Endothelial cell of hepatic sinusoid (primary cell): ENCODE data around the gene TNRC18.
"Not testable (repeated sequence)": the region's sequence is repeated elsewhere in the genome, so short reads cannot be mapped to it uniquely, and the experiment has no call there.

ENCODE experiments used
- in situ Hi-C: cut with HindIII; loops from 2 replicates; pipeline ENCODE4 v1.10.0; 2017; ENCODE audit warnings: low sequenced_read_pairs

The TNRC18 gene, protein sequence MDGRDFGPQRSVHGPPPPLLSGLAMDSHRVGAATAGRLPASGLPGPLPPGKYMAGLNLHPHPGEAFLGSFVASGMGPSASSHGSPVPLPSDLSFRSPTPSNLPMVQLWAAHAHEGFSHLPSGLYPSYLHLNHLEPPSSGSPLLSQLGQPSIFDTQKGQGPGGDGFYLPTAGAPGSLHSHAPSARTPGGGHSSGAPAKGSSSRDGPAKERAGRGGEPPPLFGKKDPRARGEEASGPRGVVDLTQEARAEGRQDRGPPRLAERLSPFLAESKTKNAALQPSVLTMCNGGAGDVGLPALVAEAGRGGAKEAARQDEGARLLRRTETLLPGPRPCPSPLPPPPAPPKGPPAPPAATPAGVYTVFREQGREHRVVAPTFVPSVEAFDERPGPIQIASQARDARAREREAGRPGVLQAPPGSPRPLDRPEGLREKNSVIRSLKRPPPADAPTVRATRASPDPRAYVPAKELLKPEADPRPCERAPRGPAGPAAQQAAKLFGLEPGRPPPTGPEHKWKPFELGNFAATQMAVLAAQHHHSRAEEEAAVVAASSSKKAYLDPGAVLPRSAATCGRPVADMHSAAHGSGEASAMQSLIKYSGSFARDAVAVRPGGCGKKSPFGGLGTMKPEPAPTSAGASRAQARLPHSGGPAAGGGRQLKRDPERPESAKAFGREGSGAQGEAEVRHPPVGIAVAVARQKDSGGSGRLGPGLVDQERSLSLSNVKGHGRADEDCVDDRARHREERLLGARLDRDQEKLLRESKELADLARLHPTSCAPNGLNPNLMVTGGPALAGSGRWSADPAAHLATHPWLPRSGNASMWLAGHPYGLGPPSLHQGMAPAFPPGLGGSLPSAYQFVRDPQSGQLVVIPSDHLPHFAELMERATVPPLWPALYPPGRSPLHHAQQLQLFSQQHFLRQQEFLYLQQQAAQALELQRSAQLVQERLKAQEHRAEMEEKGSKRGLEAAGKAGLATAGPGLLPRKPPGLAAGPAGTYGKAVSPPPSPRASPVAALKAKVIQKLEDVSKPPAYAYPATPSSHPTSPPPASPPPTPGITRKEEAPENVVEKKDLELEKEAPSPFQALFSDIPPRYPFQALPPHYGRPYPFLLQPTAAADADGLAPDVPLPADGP (N-terminal part only)

DNA sequence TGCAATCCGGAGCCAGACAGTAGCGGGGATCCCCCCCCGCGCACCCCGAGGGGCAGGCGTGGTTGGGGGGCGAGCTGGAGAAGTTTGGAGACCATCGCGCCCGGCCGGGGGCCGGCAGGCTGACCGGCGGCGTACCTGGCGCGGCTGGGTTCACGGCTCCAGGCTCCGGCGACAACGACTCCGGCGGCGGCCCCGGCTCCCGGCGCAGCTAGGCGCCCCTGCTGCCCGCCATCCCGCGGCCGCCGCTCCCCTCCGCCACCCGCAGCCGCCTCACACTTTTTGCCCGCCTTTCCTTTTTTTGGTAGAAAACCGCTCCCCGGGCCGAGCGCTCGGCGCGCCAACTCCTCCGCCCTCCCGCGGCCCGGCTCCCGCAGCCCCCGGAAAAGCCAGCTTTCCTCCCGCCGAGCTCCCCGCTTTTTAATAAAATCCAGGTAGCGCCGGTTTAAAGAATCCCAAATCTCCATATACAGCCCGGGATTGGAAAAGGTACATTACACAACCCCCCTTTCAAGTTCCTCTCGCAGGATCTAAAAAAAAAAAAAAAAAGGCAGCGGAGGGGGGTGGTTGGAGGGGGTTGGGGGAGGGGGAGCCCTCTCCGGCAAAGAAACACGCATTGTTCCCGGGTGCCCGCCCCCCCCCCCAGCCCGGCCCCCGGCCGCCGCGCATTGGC, at the start of gene TNRC18:
Gene TNRC18 (minus strand): TSS at position 529 of the 670 bp plus-strand sequence. CDS start 2,588 bp downstream, outside the sequence.
- in situ Hi-C loops = loop anchor here (5.0 kb wide), 1 partner anchor 61 kb away; no protein-coding TSS in a partner anchor

DNA sequence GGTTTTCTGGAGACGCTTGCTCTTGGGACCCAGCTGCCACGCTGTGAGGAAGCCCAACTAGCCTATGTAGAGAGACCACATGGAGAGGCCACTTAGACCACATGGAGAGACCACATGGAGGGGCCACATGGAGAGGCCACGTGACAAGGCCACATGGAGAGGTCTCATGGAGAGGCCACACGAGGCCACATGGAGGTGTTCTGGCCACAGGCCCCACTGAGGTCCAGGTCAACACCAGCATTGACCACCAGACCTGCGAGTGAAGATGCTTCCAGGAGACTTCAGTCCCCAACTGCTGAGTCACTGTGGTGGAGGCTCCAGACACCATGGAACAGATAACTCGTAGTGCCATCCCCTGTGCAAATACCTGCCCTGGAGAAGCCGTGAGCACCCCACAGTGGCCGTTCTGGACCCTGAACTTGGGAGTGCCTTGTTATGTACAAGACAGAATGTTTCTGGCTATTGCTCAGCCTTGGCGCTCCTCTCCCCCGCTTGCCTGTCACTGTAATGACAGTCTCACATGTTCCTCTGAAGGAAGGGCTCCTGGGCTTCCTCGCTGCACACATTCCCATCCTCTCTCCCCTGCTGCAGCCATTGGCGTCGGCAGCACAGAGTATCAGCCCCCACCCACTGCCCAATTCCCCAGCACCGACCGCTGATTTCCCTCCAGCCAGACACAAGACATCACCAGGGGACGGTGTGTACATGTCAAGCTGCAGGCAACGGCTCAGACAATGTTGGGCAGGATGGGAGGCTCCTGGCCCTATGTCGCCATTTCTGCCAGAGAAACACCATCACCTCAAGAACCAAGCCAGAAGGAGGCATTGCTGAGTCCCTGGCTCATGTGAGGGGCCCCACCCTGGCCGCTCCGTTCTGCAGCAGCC, 49.0 kb upstream of the TNRC18 start:
- in situ Hi-C loops = no loop called here

DNA sequence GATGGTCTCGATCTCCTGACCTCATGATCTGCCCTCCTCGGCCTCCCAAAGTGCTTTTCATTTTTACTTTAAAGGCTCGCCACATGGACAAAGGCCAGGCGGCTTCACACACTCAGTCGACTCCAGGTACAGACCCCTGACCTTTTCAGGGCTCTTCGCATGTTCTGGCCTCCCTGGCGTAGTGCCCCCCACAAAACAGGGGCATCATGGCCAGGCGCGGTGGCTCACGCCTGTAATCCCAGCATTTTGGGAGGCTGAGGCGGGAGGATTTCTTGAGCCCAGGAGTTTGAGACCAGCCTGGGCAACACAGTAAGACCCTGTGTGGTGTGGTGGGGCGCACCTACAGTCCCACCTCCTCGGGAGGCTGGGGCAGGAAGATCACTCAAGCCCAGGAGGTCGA, 48.0 kb upstream of the TNRC18 start:
- in situ Hi-C loops = not testable (repeated sequence)

DNA sequence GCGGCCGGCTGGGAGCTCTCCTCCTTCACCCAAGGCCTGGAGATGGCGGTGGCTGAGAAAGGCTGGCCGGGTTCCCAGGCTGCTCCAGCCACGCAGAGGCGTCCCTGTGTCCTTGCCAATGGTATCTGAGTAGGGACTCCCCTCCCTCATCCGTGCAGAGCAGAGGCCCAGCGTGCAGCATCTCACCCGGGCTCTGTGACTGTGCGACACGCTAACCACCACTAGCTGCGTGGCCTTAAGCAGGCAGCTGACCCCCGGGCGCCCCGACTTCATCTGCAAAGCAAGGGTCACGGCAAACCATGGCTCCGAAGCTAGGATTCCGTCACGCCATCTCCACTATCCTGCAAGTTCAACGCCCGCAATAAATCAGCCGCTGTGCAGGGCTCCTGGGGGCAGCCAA, 47.2 kb upstream of the TNRC18 start:
- in situ Hi-C loops = no loop called here

DNA sequence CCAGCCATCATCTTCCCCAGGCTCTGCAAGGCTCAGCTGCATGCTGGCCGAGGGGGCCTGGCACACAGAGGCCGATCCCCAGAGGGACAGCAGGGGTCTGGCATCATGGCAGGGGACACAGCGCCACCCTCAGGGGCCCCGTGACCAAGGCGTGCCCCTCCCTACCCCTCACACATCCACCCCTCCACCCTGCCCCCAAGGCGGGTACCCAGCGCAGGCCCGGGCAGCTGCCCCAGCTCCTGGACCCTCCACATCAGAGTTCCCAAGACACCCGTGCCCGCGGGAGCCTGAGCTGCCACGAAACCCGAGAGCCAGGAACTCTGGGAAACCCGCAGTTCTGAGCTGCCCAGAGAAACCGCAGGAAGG, 46.5 kb upstream of the TNRC18 start:
- in situ Hi-C loops = no loop called here

DNA sequence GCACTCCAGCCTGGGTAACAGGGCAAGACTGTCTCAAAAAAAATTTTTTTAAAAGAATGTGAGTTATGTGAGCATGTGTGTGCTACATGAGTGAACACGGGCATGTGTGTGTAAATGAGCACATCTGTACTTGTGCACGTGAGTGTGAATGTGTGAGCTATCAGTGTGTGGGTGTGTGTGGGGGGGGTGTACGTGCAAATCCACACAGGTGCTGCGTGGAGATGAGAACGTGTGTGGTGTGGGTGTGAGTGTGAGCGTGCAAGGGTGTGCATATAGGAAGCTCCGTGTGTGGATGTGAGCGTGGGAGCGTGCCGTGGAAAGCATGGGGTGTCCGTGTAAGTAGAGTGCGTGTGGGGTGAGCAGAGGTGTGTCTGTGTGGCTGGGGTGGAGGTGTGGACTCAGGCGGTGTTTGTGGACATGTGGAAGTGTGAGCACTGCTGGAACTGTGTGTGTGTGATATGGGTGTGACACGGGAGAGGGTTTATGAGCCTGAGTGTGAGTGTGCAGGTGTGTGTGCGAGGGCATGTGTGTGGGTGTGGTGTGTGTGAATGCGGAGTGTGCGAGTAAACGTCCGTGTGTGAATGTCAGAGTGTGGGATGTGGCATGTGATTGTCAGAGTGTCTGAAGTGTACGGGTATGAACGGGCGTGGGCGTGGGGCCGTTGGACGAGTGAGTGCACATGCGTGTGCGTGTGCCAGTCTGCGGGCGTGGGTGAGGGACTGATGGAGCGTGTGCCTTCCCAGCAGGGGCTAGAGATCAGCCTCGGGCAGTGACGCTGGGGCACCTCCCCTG, 45.9 kb upstream of the TNRC18 start:
- in situ Hi-C loops = no loop called here

DNA sequence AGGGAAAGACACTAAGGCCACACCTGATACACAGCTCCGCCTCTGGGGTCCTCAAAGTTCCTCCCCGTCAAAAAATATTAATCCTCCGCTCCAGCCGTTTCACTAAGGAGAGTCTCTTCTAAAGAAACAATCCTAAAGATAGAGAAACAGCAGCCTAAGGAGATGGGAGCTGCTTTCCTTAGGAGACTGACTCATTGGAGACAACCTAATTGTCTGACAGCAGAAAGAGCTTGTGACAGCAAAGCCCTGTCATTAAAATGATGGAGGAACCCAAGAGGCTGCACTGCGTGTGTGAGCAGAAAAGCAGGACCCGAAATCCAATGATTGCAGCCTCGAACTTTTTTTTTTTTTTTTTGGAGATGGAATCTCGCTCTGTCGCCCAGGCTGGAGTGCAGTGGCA, 44.0 kb upstream of the TNRC18 start:
- in situ Hi-C loops = no loop called here

DNA sequence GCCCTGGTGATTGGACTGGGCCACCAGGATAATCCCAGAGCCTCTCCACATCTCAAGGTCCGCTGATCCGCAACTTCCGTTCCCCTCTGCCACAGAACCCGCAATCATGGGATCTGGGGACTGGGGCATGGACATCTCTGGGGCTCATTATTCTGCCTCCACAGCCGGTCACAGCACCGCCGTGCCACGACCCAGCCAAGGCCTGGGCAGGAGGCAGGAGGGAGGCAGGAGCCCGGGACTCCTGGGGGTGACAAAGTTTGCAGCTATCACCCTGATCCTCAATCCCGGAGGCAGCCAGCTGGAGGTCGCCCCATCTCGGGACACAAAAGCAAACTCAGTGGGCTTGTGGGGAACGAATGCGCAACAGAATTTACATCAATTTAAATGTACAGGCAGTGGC, 42.9 kb upstream of the TNRC18 start:
- in situ Hi-C loops = no loop called here

DNA sequence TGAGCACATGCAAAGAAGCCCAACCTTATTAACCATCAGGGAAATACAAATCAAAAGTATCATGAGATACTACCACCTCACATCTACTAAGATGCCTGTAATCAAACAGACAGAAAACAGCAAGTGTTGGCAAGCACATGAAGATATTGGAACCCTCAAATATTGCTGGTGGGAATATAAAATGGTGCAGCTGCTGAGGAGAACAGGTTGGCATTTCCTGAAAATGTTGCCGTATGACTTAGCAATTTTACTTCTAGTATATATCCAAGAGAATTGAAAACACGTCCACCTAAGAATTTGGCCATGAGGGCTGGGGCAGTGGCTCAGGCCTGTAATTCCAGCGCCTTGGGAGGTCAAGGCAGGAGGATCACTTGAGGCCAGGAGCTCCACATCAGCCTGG, 39.4 kb upstream of the TNRC18 start:
- in situ Hi-C loops = no loop called here

DNA sequence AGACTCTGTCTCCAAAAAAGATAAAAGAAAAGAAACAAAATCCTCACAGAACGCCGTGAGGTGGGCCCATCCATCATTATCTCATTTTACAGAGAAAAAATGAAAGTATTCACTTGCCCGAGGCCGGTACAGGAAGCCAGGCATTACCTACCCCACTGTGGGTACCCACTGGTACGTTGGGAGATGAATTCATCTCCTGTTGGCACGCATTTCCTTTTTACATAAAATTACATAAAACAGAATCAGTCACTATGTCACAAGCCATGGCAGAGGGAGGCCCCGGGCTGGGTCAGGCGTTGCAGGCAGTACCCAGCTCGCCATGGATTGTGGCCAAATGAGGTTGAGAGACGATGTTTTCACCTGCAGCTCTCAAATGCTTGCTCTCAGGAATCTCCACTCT, 38.6 kb upstream of the TNRC18 start:
- in situ Hi-C loops = no loop called here

DNA sequence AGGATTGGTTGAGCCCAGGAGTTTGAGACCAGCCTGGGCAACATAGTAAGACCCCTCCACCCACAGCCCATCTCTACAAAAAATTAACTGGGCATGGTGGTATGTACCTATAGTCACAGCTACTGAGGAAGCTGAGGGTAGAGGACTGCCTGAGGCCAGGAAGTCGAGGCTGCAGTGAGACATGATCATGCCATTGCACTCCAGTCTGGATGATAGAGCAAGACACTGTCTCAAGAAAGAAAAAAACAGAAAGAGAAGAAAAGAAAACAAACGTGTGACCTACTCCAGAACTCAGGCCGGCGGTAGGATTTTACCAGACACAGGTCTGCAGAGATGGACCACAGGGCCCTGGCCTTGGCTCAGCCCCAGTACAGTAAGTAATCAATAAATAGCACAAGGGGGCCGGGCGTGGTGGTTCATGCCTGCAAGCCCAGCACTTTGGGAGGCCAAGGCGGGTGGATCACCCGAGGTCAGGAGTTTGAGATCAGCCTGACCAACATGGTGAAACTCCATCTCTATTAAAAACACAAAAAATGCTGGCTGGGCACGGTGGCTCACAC, 35.4 kb upstream of the TNRC18 start:
- in situ Hi-C loops = no loop called here

DNA sequence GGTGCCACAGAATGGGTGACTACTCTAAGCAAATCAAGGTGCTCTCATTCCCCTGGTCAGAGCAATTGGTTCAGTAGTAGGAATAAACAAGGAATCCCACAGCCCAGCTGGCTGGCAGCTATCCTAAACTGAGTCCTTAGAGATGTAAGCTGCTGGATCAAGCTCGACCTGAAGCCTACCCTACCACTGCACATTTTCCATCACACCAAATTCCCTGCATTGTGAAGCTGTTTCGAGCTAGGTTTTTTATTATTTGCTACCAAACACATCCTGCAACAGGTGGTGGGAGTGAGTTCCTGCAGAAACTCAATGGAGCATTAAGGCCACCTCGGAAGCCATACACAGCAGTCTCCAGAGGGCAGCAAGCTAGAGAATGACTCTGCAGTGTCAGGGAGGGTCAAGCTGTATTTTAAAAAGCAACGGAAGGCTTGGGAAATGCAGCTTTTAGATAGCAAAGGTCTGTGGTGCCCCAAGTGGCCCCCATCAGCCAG, 33.7 kb upstream of the TNRC18 start:
- in situ Hi-C loops = no loop called here

DNA sequence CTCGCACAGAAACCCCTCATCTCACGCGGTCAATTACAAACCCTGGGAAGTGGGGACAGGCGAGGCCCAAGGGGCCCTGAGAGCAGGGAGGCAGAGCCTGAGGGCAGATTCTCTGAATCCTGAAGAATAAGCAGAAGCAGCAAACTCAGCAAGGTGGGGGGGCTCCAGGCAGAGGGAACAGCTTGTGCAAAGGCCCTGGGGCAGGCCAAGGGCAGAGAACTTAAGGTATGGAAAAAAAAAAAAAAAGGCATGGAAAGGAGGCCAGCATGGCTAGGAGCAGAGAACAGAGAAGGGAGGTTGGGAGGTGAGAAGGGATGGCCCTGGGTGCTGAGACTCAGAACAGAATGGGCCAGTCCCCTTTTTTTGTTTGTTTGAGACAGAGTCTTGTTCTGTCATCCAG, 32.8 kb upstream of the TNRC18 start:
- in situ Hi-C loops = no loop called here

DNA sequence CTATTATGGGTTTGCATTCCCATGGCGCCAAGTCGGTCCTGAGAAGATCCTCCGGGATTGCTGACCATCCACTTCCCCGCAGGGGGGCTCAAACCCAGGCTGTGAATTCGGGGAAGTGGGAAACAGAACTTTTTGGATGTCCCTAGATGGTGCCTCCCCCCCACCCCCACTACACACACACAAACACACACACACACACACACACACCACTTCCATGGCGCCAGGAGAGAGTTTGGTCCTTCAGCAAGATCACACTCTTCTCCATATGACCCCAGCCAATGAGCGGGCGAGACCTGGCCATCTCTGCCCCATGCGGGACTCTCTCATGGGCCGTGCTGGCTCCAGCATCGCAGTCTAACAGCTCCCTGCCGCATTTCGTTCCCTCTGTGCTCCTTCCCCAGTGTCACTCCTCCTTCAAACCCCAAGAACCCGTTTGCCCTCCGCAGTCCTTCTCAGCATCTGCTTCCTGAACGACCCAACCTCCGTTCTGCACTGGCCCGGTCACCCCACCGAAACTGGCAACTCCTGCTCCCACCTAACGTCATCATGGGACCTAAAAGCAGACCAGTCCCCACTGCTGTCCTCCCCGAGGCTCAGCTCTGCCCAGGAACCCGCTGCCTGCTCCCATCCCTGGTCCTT, 32.1 kb upstream of the TNRC18 start:
- in situ Hi-C loops = no loop called here

DNA sequence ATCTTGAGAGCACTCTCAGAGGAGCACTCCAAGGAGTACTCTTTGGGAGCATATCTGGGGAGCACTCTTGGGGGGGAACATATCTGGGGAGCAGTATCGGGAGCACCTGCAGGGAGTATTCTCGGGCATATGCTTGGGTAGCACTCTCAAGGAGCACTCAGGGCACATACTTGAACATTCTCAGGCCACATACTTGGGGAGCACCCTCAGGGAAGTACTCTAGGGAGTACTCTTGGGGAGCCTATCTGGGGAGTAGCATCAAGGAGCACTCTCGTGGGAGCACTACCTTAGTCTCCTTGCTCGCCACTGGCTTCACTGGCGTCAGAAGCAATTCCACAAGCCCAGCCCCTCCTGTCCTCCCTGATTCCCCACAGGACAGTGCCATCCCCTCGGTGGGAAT, 31.5 kb upstream of the TNRC18 start:
- in situ Hi-C loops = no loop called here

DNA sequence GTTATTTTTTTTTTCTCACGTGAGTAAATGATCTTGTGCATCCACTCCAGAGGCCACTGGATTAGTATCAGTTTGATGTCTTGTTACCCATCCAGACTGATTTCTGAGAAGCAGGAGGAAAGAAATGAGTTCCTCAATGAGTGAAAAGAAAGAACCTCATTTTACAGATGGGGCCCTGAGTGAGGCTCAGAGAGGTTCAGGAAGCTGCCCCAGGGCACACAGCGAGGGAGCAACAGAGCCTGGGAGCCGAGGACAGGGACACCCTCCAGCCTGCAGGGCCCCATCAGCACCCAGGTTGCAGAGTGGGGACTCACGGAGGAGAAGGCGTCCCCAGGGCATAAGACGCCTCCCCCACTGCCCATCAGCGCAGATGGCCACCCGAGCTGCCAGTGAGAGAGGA, 30.9 kb upstream of the TNRC18 start:
- in situ Hi-C loops = no loop called here

DNA sequence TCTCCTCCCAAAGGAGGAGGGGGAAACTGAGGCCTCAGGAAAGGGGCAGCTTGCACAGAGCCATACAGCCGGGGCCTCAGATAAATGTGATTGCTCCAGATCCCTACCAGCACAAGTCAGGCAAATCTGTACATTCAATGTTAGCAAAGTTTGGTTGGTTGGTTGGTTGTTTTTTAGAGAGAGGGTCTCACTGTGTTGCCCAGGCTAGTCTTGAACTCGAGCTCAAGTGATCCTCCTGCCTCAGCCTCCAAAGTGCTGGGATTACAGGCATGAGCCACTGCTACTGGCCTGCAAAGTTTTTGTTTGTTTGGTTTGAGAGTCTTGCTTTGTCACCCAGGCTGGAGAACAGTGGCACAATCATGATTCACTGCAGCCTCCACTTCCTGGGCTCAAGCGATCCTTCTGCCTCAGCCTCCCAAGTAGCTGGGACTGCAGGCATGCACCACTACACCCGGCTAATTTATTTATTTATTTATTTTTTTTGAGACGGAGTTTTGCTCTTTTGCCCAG, 30.0 kb upstream of the TNRC18 start:
- in situ Hi-C loops = no loop called here

DNA sequence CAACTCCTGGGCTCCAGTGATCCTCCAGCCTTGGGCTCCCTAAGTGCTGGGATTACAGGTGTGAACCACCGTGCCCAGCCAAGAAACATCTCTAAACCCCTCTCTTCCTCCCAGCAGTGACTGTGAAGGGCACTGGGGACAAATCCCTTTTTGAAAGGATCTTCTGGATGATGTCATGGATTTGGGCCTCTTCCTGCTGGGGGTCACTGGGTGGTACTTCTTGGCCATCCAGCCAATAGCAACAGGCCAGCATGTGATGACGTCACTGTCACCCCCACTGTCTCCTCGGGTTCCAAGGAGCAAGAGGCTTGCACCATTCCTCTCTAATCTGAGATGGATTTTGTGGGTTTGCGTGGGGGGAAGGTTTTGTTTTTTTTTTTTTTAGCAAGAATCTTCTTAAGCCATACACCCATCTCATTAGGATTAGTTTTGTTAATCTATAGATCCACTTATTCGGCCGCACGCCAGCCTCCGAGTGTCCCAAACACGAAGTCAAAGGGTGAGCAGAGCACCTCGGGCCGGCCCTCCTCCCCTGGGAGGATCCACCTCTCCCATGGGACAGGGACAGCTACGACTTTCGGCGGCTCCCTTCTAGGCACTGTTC, 29.4 kb upstream of the TNRC18 start:
- in situ Hi-C loops = no loop called here
